GM21528 (cell line): ENCODE results near the gene CERKL.

Source experiments
- ATAC-seq: cut with Tn5 transposase; IDR thresholded peaks from one replicate; pipeline ENCODE4 v1.9.1; 2021; ENCODE audit warnings: mild to moderate bottlenecking, moderate library complexity; ENCODE audit not compliant: unreplicated experiment, low FRiP score

Gene CERKL

DNA sequence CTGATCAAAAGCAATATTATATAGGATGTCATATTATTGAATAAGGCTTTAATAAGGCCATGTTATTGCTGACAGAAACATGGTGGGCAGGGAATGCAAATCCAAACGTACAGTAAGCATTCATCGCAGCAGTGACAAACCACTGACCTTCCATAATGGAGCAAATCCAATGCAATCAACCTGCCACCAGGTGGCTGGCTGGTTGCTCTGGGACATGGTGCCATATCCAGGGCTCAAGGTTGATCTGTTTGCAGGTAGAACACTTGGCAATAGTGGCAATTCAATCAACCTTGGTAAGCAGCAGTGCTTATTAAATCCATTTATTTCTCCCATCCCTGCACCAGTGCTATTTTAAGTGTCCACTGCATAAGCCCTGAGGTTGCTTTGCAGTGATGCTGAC is 75.4 kb downstream of the CERKL start:
- no peak for ATAC-seq

DNA sequence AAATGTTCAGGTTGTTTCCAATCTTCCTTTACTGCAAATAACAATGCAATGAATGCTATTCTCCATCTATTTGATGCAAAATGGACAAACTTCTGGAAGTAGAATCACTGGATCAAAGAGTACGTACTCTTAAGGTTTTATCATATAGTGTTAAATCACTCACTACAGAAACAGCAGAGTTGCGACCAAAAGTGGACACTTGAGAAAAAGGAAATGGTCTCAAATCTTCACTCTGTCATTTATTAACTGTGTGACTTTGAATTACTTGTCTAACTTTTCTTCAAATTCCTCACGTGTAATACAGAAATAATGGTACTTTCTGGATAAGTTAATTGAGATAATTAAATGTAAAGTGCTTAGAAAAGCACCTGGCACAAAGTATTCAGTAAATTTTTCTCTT is 78.1 kb downstream of the CERKL start:
- no peak for ATAC-seq

GRCh38 chr2:181576431-181576830 is 80.5 kb downstream of the CERKL start:
- ATAC-seq: no peak

DNA sequence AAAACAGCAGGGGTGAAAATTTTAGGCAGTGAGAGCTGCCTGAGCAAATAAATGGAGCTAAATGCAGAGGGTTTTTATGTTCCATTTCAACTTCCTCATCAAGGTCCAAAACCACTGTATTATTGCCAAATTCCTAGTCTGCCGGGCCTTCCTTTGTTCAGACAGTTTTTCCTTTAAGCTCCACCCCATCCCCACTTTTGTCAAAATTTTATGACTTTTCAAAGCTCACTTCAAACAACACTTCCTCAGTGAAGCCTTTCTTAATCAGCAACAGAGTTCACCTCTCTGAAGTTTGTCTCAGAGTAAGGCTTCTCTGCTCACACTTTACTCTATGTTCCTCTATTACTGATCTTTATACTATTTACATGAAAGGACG is 81.3 kb downstream of the CERKL start:
- ATAC-seq: no peak

GRCh38 chr2:181575024-181575649 is 81.8 kb downstream of the CERKL start:
- ATAC-seq: no peak

DNA sequence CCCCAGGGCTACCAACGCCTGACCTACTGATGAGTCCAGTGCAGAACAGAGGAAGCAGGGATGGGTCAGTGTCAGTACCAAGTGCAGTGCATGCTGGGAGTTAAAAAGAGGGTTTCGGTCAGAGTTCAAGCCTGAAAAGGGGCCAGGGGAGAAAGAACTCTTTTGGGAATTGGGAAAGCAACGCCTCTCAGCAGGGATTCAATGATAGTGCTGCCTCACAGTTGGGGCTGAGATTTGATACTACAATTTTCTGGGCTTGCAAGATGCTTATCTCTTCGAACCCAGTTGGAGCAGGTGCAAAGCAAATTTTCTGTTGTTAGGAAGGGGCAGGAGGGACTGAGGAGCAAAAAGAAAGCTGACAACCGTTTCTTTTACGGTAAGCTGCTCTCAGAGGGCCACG is 82.6 kb downstream of the CERKL start:
- ATAC-seq: no peak

GRCh38 chr2:181573140-181573736 is 83.7 kb downstream of the CERKL start:
- ATAC-seq: no peak

- ATAC-seq: no peak
These were observed 85.9 kb downstream of the CERKL start for GRCh38 chr2:181570833-181571661.

DNA sequence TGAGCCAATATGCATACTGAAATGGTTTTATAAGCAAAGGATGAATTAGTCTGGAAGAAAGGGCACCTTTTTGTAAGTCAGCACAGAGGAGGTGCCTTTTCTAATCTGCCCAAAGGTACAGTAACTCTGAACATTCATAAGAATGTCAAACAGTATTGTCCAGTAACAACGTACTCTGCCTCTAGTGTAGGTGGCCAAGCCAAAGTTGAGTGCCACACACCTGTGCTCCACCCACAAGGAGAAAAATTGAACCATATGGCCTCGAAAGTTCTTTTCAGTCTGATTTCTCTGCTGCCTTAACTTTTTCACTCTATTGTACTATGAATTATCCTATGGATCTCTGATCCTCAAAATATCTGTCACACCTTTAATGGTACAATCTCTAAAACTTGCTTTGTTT is 86.8 kb downstream of the CERKL start:
- ATAC-seq: no peak

DNA sequence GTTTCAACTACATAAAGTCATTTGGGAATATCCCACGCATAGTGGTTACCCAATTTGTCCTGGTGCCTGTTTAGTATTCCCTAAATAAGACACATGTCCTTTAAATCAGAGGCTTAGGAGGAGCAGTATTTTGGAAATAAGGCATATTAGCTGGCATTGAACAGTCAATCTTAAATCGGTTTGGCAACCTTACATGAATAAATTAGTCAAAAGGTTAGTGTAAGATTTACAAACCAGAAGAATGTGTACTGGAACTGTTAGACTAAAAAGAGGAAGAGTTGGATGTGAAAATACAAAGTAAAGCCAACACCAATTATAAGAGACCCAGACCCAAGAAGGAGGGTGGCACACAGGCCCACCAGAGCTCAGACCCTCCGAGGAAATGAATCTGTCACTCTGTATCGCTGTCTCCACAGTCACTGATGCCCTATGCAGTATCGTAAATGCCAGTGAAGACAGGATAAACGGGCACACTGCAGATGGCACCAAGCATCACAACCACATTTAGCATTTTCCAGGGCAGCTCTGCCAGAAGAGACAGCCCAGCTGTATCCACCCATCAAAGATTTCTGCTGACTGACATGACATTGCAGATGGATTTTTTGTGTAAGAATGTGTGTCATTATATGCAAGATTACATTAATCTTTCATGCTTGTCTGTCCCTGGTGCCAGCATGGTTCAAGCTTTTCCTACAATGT is 90.4 kb downstream of the CERKL start:
- ATAC-seq: no peak

DNA sequence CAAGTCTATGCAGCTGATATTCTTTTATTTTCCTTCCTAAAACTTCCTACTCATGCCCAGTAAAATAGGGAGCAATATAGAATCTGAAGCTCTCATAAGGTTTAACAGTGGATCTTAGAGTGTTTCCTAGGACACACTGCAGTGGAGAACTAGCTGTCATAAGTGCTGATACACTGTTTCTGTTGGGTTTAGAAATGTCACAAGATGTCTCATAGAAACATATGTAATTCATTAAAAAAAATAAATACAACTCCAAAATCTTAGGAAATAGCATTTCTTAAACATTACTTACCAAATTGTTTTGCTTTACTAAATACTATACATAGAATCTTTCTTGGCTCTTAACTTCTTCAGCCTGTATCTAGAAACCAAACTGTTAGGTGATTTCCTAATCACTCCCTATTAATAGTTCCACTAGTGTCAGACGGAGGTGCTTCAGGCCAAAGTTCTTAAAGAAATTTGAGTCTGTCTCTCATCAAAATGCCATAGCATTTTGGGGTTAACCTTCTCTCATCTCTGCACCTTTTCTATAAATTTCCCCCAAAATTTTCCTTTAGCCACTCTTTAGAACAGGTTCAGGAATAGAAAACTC is 93.7 kb downstream of the CERKL start:
- no peak for ATAC-seq

GRCh38 chr2:181558371-181558770 is 98.5 kb downstream of the CERKL start:
- no peak for ATAC-seq

- no peak for ATAC-seq
These were observed 102.7 kb downstream of the CERKL start for GRCh38 chr2:181554061-181554830.

- ATAC-seq: no peak
These were observed 103.7 kb downstream of the CERKL start for GRCh38 chr2:181553244-181553643.

- no peak for ATAC-seq
These were observed 104.1 kb downstream of the CERKL start for GRCh38 chr2:181552808-181553207.

DNA sequence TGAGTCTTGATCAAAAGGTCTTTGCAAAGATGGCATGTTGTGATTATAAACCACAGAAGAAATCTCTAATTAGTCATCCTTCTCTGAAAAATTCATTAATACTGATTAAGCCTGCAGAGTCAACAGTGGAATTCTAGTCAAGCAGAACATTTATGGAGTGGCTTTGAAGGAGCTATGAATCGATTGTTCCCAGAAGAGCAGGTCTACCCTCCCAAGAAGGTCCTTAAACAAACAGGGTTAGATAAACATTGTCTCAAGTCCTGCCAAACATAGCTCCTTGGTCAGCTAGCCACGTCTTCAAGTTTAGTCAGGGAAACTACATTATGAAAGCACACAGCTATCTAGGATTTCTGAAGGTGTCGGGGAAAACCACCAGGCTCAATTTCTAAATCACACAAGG is 110.8 kb downstream of the CERKL start:
- no peak for ATAC-seq

GRCh38 chr2:181542170-181542569 is 114.7 kb downstream of the CERKL start:
- ATAC-seq: no peak

GRCh38 chr2:181540421-181540820 is 116.5 kb downstream of the CERKL start:
- ATAC-seq: no peak

DNA sequence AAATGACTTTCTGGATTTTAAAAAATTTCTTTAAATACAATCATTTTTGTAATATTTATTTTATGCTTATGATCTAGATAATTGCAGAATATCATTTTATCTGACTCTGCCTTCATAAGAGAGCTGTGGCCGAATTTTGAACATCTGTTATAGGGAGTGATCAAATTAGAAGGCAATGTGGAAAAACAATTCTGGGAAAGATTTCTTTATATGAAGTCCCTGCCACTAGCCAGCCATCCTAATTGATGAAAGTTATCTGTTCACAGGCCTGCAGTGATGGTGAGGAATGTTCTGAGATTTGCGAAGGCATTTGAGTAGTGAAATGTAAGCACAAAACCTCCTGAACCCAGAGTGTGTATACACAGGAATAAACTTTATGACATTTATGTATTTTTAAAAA is 120.2 kb downstream of the CERKL start:
- ATAC-seq: no peak

DNA sequence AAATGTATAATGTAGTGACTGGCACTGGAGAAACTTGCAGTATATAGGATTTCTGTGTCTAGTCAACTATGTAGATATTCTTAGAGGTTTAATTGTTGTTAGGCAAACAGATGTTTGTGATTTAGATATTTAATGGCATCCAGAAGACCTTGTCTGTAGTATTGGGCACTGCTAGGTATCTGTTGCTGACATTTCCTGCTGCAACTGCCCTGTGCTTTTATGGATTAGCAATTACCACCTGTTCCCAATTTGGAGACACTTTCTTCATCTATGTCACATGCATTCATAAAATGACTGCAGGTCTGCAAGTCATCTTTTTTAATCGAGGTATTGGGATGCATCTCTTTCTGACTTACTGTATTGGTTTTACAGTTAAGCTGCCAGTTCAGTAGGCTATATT is 128.5 kb downstream of the CERKL start:
- no peak for ATAC-seq
